ENCODE measurements around the gene SUSD1. TPM values are rescaled to one million over a fixed set of nuclear protein-coding genes. Genes with fewer than 3 reads are reported as not detected.

Gene SUSD1
- total and polyA plus RNA-seq, 9 of the 15 experiments (the other 6 are each of a cell fraction or from before 2014, with no cell fraction given): 10.9 to 44.4 (median 36.1) TPM

DNA sequence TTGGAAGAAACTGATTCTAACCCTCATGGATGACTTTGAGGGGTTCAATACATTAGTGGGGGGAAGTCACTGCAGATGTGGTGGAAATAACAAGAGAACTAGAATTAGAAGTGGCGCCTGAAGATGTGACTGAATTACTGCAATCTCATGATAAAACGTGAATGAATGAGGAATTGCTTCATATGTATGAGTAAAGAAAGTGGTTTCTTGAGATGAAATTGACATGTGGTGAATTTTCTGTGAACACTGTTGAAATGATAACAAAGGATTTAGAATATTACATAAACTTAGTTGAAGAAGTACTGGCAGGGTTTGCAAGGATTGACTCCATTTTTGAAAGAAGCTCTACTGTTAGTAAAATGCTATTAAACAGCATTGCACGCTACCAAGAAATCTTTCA, 165.4 kb downstream of the SUSD1 start (continued):
- TF ChIP-seq, protein P1, sequence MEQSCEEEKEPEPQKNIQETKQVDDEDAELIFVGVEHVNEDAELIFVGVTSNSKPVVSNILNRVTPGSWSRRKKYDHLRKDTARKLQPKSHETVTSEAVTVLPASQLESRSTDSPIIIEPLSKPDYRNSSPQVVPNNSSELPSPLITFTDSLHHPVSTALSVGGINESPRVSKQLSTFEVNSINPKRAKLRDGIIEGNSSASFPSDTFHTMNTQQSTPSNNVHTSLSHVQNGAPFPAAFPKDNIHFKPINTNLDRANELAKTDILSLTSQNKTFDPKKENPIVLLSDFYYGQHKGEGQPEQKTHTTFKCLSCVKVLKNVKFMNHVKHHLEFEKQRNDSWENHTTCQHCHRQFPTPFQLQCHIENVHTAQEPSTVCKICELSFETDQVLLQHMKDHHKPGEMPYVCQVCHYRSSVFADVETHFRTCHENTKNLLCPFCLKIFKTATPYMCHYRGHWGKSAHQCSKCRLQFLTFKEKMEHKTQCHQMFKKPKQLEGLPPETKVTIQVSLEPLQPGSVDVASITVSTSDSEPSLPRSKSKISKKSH (CRISPR knock-in tag; IDR thresholded peaks at IDR 0.05): no peak
- TF ChIP-seq LCOR (CRISPR knock-in tag; IDR thresholded peaks at IDR 0.05) (no peak), SNAPC5 (CRISPR knock-in tag; IDR thresholded peaks at IDR 0.05) (no peak)
- TF ChIP-seq, protein P2, sequence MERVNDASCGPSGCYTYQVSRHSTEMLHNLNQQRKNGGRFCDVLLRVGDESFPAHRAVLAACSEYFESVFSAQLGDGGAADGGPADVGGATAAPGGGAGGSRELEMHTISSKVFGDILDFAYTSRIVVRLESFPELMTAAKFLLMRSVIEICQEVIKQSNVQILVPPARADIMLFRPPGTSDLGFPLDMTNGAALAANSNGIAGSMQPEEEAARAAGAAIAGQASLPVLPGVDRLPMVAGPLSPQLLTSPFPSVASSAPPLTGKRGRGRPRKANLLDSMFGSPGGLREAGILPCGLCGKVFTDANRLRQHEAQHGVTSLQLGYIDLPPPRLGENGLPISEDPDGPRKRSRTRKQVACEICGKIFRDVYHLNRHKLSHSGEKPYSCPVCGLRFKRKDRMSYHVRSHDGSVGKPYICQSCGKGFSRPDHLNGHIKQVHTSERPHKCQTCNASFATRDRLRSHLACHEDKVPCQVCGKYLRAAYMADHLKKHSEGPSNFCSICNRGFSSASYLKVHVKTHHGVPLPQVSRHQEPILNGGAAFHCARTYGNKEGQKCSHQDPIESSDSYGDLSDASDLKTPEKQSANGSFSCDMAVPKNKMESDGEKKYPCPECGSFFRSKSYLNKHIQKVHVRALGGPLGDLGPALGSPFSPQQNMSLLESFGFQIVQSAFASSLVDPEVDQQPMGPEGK (CRISPR knock-in tag; IDR thresholded peaks at IDR 0.05; ENCODE audit: borderline replicate concordance): no peak

DNA sequence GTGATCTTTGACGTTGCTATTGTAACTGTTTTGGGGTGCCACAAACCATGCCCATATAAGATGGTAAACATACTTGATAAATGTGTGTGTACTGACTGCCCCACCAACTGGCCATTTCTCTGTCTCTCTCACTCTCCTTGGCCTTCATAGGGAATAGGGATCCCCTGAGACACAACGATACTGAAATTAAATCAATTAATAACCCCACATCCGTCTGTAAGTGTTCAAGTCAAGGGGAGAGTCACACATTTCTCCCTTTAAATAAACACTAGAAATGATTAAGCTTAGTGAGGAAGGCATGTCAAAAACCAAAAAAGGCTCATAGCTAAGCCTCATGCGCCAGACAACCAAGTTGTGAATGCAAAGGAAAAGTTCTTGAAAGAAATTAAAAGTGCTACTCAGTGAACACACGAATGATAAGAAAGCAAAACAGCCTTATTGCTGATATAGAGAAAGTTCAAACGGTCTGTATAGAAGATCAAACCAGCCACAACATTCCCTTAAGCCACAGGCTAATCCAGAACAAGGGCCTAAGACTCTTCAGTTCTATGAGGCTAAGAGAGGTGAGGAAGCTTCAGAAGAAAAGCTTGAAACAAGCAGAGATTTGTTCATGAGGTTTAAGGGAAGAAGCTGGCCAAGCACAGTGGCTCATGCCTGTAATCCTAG, 167.4 kb downstream of the SUSD1 start:
- no peaks in the 10 kb centered on the region for H3K79me2 ChIP-seq (ENCODE audit: control insufficient read depth, insufficient read depth, low read length)
- POLR2A ChIA-PET: no interaction called here
- intact Hi-C loops (cut with micrococcal nuclease): loop anchor here (10.0 kb wide), 1 partner anchor 327 kb away; the partner anchor contains the start of gene PTBP3
- no peaks in the 10 kb centered on the region for H3K9me1 ChIP-seq (ENCODE audit: control insufficient read depth, insufficient read depth, low read length)
- ATAC-seq: no peak
- H3K27me3 ChIP-seq (ENCODE audit: control insufficient read depth in 2 of 2, insufficient read depth in 2 of 2, low read length in 2 of 2): no peaks in the 10 kb centered on the region
- CTCF ChIA-PET (ENCODE audit: low intra/inter-chr PET ratio): interaction anchor here (0.6 kb wide), 1 partner anchor 326 kb away, joined by 8 read pairs; no protein-coding TSS in a partner anchor
- no peak for DNase-seq (ENCODE audit: extremely low read depth in 1 of 4, low spot score in 3 of 4)
- no peak overlapping the region for H3K4me3 ChIP-seq
- BruUV-seq (replicated peaks): no TSS peak
- H3K36me3 ChIP-seq (ENCODE audit: control insufficient read depth, insufficient read depth, low read length): no peaks in the 10 kb centered on the region
- 42% methylated on average over 6 of the region's 6 CpGs for WGBS (ENCODE audit: insufficient coverage, low coverage, missing lambda C conversion rate)
- H4K20me1 ChIP-seq (replicated peaks; ENCODE audit: control insufficient read depth, insufficient read depth, low read length): no peaks in the 10 kb centered on the region
- no peak overlapping the region for H3K9ac ChIP-seq (ENCODE audit: insufficient read depth in 1 of 2, low read depth in 2 of 2, low read length in 2 of 2)
- no peak overlapping the region for H2AFZ ChIP-seq (ENCODE audit: low read depth, low read length)
- no peak for FAIRE-seq
- H3K27ac ChIP-seq (ENCODE audit: extremely low read depth, low read depth, low read length): no peak overlapping the region
- no peak overlapping the region for H3K4me2 ChIP-seq (ENCODE audit: insufficient read depth, low read length)
- TF ChIP-seq SIX5 (IDR thresholded peaks at IDR 0.05; ENCODE audit: borderline replicate concordance in 1 of 2, insufficient read depth in 1 of 2, low read depth in 1 of 2, low read length in 2 of 2) (no peak), HDAC3 (IDR thresholded peaks at IDR 0.05; ENCODE audit: borderline replicate concordance, partially characterized antibody) (no peak), MECOM (CRISPR knock-in tag; IDR thresholded peaks at IDR 0.05) (no peak), HINFP (tag; conservative IDR thresholded peaks at IDR 0.05; ENCODE audit: low read depth) (no peak), MCM7 (IDR thresholded peaks at IDR 0.05) (no peak), MCM3 (IDR thresholded peaks at IDR 0.05) (no peak)
- peaks cover 6 to 26% of the 10 kb centered on the region in 2 experiments; a peak in 4 of 5 replicates for H3K4me1 ChIP-seq (replicated peaks in 1 of 2; ENCODE audit: control insufficient read depth in 2 of 2, insufficient read depth in 2 of 2, low read length in 2 of 2)
- no peaks in the 10 kb centered on the region for H3K9me3 ChIP-seq (replicated peaks; ENCODE audit: control insufficient read depth, insufficient read depth, low read depth, low read length)
- in situ Hi-C loops (cut with MboI): no loop called here

Data from K562 (cell line).